Chondrocyte (in vitro differentiated cells): Measurements from ENCODE around the gene SLIT3. TPM values are rescaled to one million over a fixed set of nuclear protein-coding genes. Genes with fewer than 3 reads are reported as not detected.

ENCODE experiments used
- DNase-seq: peaks from one replicate; pipeline ENCODE4 v3.0.0; 2021; ENCODE audit warnings: mixed read lengths, low spot score
- H3K27ac Mint-ChIP-seq: one replicate; pipeline ENCODE4 v1.8.0; 2021; ENCODE audit warnings: mild to moderate bottlenecking, moderate library complexity, mixed read lengths; ENCODE audit not compliant: unreplicated experiment
- H3K27me3 Mint-ChIP-seq: 2 replicates; pipeline ENCODE4 v1.8.0; 2021; ENCODE audit warnings: low read depth, mixed read lengths
- H3K36me3 Mint-ChIP-seq: 2 replicates; pipeline ENCODE4 v1.8.0; 2021; ENCODE audit warnings: low read depth, mixed read lengths
- H3K4me1 Mint-ChIP-seq: 2 replicates; pipeline ENCODE4 v1.8.0; 2021; ENCODE audit warnings: low read depth, mild to moderate bottlenecking, mixed read lengths
- H3K4me3 Mint-ChIP-seq: one replicate; pipeline ENCODE4 v1.8.0; 2021; ENCODE audit warnings: mild to moderate bottlenecking, moderate library complexity, mixed read lengths; ENCODE audit not compliant: unreplicated experiment
- H3K9me3 Mint-ChIP-seq: 2 replicates; pipeline ENCODE4 v1.8.0; 2021; ENCODE audit warnings: low read depth, mixed read lengths
- total RNA-seq: library from RNA; stranded (reverse); gene quantifications from 3 replicates; pipeline ENCODE4 v1.2.1, GENCODE V29; 2021
- TF ChIP-seq, protein P1 (sequence below): fragments of 200-600 bp; sonication (generic); IDR thresholded peaks from 2 replicates; pipeline ENCODE4 v1.5.0; 2021; ENCODE audit warnings: antibody characterized with exemption, mild to moderate bottlenecking, moderate library complexity

Gene SLIT3
- total RNA-seq, 1 donor from 2014 or later: 116 TPM

DNA sequence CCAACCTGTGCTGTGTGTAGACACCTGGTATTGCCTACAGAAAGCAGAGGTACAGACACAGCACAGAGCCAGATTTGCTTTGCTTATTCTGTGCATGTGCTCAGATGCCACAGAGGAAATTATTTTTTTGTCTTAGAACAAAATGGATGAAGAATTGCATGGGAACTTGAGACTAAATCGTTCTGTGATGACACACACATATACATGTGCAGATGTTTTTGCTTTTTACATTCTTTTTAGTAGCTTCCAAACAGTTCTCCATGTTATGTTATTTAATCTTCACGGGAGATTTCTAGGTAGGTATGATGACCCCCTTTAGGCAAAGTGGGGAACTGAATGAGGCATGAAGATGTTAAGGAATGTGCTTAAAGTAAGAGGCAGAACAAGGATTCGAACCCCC lies 500.2 kb downstream of the SLIT3 start:
- Mint-ChIP-seq H3K9me3 (no peaks in the 10 kb centered on the region), H3K4me3 (no peak overlapping the region), H3K36me3 (peaks cover 28% of the 10 kb centered on the region), H3K27ac (no peak overlapping the region), H3K4me1 (peaks cover 11% of the 10 kb centered on the region), H3K27me3 (no peaks in the 10 kb centered on the region)
- DNase-seq: no peak
- TF ChIP-seq, protein P1, sequence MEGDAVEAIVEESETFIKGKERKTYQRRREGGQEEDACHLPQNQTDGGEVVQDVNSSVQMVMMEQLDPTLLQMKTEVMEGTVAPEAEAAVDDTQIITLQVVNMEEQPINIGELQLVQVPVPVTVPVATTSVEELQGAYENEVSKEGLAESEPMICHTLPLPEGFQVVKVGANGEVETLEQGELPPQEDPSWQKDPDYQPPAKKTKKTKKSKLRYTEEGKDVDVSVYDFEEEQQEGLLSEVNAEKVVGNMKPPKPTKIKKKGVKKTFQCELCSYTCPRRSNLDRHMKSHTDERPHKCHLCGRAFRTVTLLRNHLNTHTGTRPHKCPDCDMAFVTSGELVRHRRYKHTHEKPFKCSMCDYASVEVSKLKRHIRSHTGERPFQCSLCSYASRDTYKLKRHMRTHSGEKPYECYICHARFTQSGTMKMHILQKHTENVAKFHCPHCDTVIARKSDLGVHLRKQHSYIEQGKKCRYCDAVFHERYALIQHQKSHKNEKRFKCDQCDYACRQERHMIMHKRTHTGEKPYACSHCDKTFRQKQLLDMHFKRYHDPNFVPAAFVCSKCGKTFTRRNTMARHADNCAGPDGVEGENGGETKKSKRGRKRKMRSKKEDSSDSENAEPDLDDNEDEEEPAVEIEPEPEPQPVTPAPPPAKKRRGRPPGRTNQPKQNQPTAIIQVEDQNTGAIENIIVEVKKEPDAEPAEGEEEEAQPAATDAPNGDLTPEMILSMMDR: no peak

DNA sequence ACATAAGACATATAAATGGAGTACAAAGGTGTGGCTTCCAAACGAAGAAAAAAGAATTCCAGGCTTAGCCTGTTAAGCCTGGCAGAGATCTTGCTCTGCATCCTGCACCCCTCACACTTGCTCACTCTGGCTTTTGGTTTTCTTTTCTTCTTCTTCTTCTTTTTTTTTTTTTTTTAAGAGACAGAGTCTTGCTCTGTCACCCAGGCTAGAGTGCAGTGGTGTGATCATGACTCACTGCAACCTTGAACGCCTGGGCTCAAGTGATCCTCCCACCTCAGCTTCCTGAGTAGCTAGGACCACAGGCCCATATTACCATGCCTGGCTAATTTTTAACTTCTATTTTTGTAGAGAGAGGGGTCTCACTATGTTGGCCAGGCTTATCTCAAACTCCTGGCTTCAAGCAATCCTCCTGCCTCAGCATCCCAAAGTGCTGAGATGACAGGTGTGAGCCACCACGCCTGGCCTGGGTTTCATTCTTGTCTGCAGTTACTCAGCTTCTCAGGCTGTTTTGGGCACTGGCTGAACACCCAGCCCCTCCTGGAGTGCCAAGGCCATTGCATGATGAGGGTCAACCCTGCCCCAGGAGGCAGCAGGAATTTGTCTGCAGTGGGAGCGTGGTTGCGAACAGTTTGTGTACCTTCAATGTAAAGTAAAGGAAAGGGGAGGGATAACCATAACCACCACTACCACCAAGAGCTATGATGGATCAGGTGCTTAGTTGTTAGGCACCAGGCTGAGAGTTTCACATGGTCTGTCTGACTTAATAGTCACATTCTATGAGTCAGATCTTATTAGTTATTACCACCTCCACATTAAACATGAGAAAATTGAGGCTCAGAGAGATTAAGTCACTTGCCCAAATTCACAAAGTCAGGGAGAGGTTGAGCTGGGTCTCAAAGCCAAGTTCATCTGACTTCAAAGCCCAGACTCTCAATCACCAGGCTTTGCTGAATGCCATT lies 502.6 kb downstream of the SLIT3 start:
- DNase-seq: no peak
- TF ChIP-seq, protein P1: no peak
- no peaks in the 10 kb centered on the region for H3K9me3 Mint-ChIP-seq
- no peak overlapping the region for H3K4me3 Mint-ChIP-seq
- H3K27me3 Mint-ChIP-seq: no peaks in the 10 kb centered on the region
- H3K4me1 Mint-ChIP-seq: peaks cover 29% of the 10 kb centered on the region
- H3K36me3 Mint-ChIP-seq: peaks cover 17% of the 10 kb centered on the region
- no peak overlapping the region for H3K27ac Mint-ChIP-seq

DNA sequence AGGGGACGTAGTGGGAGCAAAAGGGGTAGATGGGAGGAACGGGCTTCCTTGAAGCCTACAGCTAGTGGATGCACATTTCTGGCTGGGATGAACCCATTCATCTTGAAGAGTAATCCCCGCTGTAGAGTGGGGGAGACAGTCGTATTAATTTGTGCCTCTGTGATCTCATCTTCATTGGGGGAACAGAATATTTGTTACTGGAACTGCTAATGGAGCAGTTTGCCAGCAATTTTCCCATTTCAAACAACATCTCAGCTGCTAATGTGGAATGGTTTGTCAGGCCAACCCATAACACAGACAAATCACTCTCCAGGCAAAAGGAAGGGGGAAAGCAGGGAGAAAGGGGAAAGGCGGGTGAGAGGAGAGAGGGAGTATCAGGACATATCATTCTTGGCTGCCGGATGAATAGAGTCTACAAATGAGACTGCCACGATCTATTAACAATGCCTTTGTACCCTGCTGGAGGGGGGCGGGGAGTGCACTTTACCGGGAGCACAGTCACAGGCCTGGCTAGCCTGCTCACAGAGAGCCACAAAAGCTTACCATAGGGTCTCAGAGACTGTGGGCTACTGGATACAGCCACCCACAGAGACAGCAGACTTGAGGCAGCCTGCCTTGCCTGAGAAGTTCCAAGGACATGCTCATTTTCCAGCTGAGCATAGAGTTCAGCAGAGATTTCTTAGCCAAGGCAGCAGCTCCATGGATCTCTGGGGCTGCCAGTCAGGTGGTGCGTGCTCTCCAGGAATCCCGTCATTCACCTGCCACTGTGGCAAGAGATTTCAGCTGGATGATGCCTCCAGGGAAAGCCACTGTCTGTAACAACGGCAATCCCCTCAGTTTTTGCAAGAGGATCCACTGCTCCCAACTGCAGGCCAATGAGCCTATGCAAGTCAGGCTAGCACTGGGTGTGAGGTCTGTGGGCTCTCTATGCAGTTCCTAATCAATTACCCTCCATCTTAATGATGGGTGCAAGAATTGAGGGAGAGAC lies 504.1 kb downstream of the SLIT3 start:
- H3K27ac Mint-ChIP-seq: no peak overlapping the region
- DNase-seq: no peak
- TF ChIP-seq, protein P1: no peak

DNA sequence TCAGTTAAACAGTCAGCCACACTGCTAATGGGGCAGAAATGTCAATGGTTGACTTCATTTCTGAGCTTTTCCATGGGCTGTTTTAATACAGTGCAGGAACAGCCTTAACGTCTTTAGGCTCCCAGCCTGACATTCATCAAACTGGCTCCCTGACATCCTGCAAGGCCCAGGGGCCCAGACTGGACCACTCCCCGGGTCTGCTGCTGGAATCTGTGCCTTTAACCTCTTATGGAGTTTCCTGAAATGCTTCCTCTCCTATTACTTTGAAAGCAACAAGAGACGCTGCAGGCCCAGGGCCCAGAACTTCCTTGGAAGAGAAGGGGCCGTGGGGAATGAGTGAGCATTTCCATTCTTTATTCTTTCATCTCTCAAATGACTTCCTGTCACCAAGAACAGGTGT lies 504.9 kb downstream of the SLIT3 start:
- Mint-ChIP-seq H3K4me3 (no peak overlapping the region), H3K27ac (no peak overlapping the region), H3K27me3 (no peaks in the 10 kb centered on the region), H3K36me3 (peaks cover 15% of the 10 kb centered on the region), H3K9me3 (no peaks in the 10 kb centered on the region), H3K4me1 (peaks cover 24% of the 10 kb centered on the region)
- TF ChIP-seq, protein P1: no peak
- DNase-seq: no peak

More for the DNA sequence above, 504.1 kb downstream of the SLIT3 start:
- no peak overlapping the region for H3K4me3 Mint-ChIP-seq
- no peaks in the 10 kb centered on the region for H3K9me3 Mint-ChIP-seq
- peaks cover 28% of the 10 kb centered on the region for H3K4me1 Mint-ChIP-seq
- no peaks in the 10 kb centered on the region for H3K27me3 Mint-ChIP-seq
- H3K36me3 Mint-ChIP-seq: peaks cover 16% of the 10 kb centered on the region
